HepG2 (cell line): Measurements from ENCODE around the gene CNP. TPM values are rescaled to one million over a fixed set of nuclear protein-coding genes. Genes with fewer than 3 reads are reported as not detected.
A peak's percentile ranks its signal among the peaks of the same experiment; 100 is the strongest.

ENCODE experiments used
- AGO2 ChIP-seq: fragments of 200-400 bp; formaldehyde crosslinking; optimal IDR thresholded peaks from 2 replicates; pipeline ENCODE3; 2017; ENCODE audit warnings: mild to moderate bottlenecking, low read depth, low read length, moderate library complexity
- BCL6 ChIP-seq: IDR thresholded peaks from 2 replicates; pipeline ENCODE4 v1.6.1; 2016; ENCODE audit warnings: missing genetic modification reagents, missing compliant biosample characterization
- CCAR2 ChIP-seq: fragments of 200-400 bp; formaldehyde crosslinking; optimal IDR thresholded peaks from 2 replicates; pipeline ENCODE3; 2018; ENCODE audit warnings: low read depth, mild to moderate bottlenecking, low read length, moderate library complexity
- E2F5 ChIP-seq: sonication (generic); formaldehyde crosslinking; conservative IDR thresholded peaks from 2 replicates; pipeline ENCODE4 v1.4.0; 2020; ENCODE audit warnings: missing genetic modification reagents
- ELF3 ChIP-seq: IDR thresholded peaks from 2 replicates; pipeline ENCODE4 v1.6.1; 2016; ENCODE audit warnings: missing genetic modification reagents, missing compliant biosample characterization
- HCFC1 ChIP-seq: fragments of 150-350 bp; IDR thresholded peaks from 2 replicates; pipeline ENCODE4 v1.6.1; 2014; ENCODE audit warnings: low read depth, low read length
- IKZF5 ChIP-seq: IDR thresholded peaks from 2 replicates; pipeline ENCODE4 v1.6.1; 2018; ENCODE audit warnings: missing genetic modification reagents, mild to moderate bottlenecking, missing compliant biosample characterization
- LBX2 ChIP-seq: sonication (generic); formaldehyde crosslinking; IDR thresholded peaks from 2 replicates; pipeline ENCODE4 v1.5.0; 2020; ENCODE audit warnings: missing genetic modification reagents, mild to moderate bottlenecking, borderline replicate concordance
- POLR2A ChIP-seq, 2 experiments: IDR thresholded peaks; 2 replicates each; pipeline ENCODE4 v1.6.1; 2011; ENCODE audit warnings: low read depth in 2 of 2, low read length in 2 of 2, mild to moderate bottlenecking in 1 of 2, moderate library complexity in 1 of 2; ENCODE audit not compliant: insufficient read depth in 1 of 2
- RARA ChIP-seq: IDR thresholded peaks from 2 replicates; pipeline ENCODE4 v1.6.1; 2016; ENCODE audit warnings: missing genetic modification reagents, missing compliant biosample characterization
- SIN3A ChIP-seq: IDR thresholded peaks from 2 replicates; pipeline ENCODE4 v1.6.1; 2011; ENCODE audit warnings: low read depth, mild to moderate bottlenecking, control low read depth, low read length, borderline replicate concordance
- SMAD9 ChIP-seq: sonication (generic); formaldehyde crosslinking; IDR thresholded peaks from 2 replicates; pipeline ENCODE4 v1.5.1; 2020; ENCODE audit warnings: mild to moderate bottlenecking, missing genetic modification reagents
- SMARCE1 ChIP-seq: fragments of 450-650 bp; IDR thresholded peaks from 2 replicates; pipeline ENCODE4 v1.6.1; 2017; ENCODE audit warnings: borderline replicate concordance
- SOX5 ChIP-seq: IDR thresholded peaks from 2 replicates; pipeline ENCODE4 v1.6.1; 2016; ENCODE audit warnings: borderline replicate concordance
- STAG1 ChIP-seq: sonication (generic); formaldehyde crosslinking; IDR thresholded peaks from 2 replicates; pipeline ENCODE4 v1.4.0; 2020; ENCODE audit warnings: missing genetic modification reagents
- STAT6 ChIP-seq: sonication (generic); formaldehyde crosslinking; IDR thresholded peaks from 2 replicates; pipeline ENCODE4 v1.4.0; 2020; ENCODE audit warnings: missing genetic modification reagents, mild to moderate bottlenecking, borderline replicate concordance
- U2AF1 ChIP-seq: fragments of 200-400 bp; formaldehyde crosslinking; optimal IDR thresholded peaks from 2 replicates; pipeline ENCODE3; 2017; ENCODE audit warnings: mild to moderate bottlenecking, low read depth, low read length
- ZBTB33 ChIP-seq: sonication (generic); formaldehyde crosslinking; IDR thresholded peaks from 2 replicates; pipeline ENCODE4 v1.4.0; 2020; ENCODE audit warnings: missing genetic modification reagents
- ZFP36L1 ChIP-seq: sonication (generic); formaldehyde crosslinking; IDR thresholded peaks from 2 replicates; pipeline ENCODE4 v1.8.0; 2022; ENCODE audit warnings: mild to moderate bottlenecking, missing genetic modification reagents, moderate library complexity
- ZNF335 ChIP-seq: sonication (generic); formaldehyde crosslinking; IDR thresholded peaks from 2 replicates; pipeline ENCODE4 v1.4.0; 2020; ENCODE audit warnings: missing genetic modification reagents
- ZNF350 ChIP-seq: sonication (generic); formaldehyde crosslinking; IDR thresholded peaks from 2 replicates; pipeline ENCODE4 v1.4.0; 2020; ENCODE audit warnings: mild to moderate bottlenecking, low read depth, missing genetic modification reagents, borderline replicate concordance
- ZNF562 ChIP-seq: sonication (generic); formaldehyde crosslinking; IDR thresholded peaks from 2 replicates; pipeline ENCODE4 v1.8.0; 2022; ENCODE audit warnings: missing genetic modification reagents, borderline replicate concordance
- ZNF652 ChIP-seq: IDR thresholded peaks from 2 replicates; pipeline ENCODE4 v1.6.1; 2016; ENCODE audit warnings: low read depth, borderline replicate concordance
- polyA plus RNA-seq, 8 experiments: library from polyadenylated mRNA; depleted of rRNA in 3 of 8; stranded (reverse) in 7 of 8; unstranded in 1 of 8; fragments of >200 nt; fragmentation: Illumina TruSeq in 4 of 8; extraction: Trizol in 4 of 8; gene quantifications; 2 replicates each; pipeline versions ENCODE4 v1.2.1 to v1.2.3, GENCODE V29; 2011 to 2016; ENCODE audit warnings: low read depth in 4 of 8, missing spikeins in 1 of 8, mixed read lengths in 1 of 8; ENCODE audit not compliant: insufficient read depth in 1 of 8
- total RNA-seq, 5 experiments: library from RNA; depleted of rRNA; stranded (reverse); fragments of >200 nt; fragmentation: Illumina TruSeq; extraction: Trizol; gene quantifications; 2 replicates each; pipeline ENCODE4 v1.2.3, GENCODE V29; 2016; ENCODE audit warnings: low read depth in 1 of 5

CNP gene
- total and polyA plus RNA-seq, 2 of the 13 experiments (the other 11 are each of a cell fraction or from before 2014, with no cell fraction given), result 97.2 to 161 TPM

GRCh38 chr17:42019509-42020404 lies 53.2 kb downstream of the CNP start, which contains the start of gene NKIRAS2 (continued):
- TF ChIP-seq STAT6, result no peak; the same call in 1 of the 2 replicates
- TF ChIP-seq LBX2 (CRISPR knock-in tag), result peak; percentile 50; the same call in 1 of the 2 replicates
- TF ChIP-seq ZNF335 (CRISPR knock-in tag), result peak; percentile 76
- TF ChIP-seq IKZF5, result peak; percentile 95; the same call in 1 of the 2 replicates
- peak; percentile 64 for TF ChIP-seq SOX5 (CRISPR knock-in tag)
- TF ChIP-seq ELF3 (CRISPR knock-in tag), result peak; percentile 81
- TF ChIP-seq U2AF1, result peak; percentile 98
- TF ChIP-seq HCFC1, result peak; percentile 62; the same call in 1 of the 2 replicates
- no peak for TF ChIP-seq ZNF652
- peak; percentile 86 for TF ChIP-seq AGO2
- TF ChIP-seq ZNF562 (CRISPR knock-in tag), result no peak
- no peak for TF ChIP-seq STAG1 (CRISPR knock-in tag)
- peak; percentile 76 for TF ChIP-seq BCL6
- TF ChIP-seq ZFP36L1 (CRISPR knock-in tag), result no peak
- peak; percentile 48 for TF ChIP-seq RARA
- TF ChIP-seq E2F5 (CRISPR knock-in tag), result no peak
- TF ChIP-seq POLR2A (IDR thresholded peaks at IDR 0.05; ENCODE audit: insufficient read depth in 1 of 2, low read depth in 2 of 2, low read length in 2 of 2), result peak; percentile 24 to 88; a peak in 3 of 4 replicates
- no peak for TF ChIP-seq CCAR2
- TF ChIP-seq ZNF350 (CRISPR knock-in tag), result peak; percentile 90; the same call in 1 of the 2 replicates
- no peak for TF ChIP-seq SMARCE1
- no peak for TF ChIP-seq SMAD9 (CRISPR knock-in tag)
- peak; percentile 87; the same call in 1 of the 2 replicates for TF ChIP-seq SIN3A
- peak; percentile 80 for TF ChIP-seq ZBTB33
